ENCODE results near the gene GOLGA8N.

Gene GOLGA8N

DNA sequence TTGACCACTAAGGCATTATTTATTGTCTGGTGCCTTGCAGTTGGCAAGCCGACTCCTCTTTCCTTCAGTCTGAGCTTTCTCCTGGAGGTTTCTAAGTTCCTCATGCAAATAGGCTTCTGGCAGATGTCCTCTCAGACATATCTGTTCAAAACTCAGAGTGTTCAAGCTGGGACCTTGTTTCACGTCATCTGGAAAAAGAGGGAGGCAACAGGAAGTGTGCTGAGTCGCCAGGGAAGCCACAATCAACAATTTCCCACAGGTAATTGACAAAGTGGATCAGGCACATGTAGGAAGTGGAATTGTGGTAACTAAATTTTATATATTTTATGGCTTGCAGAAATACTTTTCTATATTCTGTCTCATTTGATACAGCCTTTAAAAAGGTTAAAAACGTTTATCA, 62.8 kb downstream of the GOLGA8N start:
- TF ChIP-seq, protein P1, sequence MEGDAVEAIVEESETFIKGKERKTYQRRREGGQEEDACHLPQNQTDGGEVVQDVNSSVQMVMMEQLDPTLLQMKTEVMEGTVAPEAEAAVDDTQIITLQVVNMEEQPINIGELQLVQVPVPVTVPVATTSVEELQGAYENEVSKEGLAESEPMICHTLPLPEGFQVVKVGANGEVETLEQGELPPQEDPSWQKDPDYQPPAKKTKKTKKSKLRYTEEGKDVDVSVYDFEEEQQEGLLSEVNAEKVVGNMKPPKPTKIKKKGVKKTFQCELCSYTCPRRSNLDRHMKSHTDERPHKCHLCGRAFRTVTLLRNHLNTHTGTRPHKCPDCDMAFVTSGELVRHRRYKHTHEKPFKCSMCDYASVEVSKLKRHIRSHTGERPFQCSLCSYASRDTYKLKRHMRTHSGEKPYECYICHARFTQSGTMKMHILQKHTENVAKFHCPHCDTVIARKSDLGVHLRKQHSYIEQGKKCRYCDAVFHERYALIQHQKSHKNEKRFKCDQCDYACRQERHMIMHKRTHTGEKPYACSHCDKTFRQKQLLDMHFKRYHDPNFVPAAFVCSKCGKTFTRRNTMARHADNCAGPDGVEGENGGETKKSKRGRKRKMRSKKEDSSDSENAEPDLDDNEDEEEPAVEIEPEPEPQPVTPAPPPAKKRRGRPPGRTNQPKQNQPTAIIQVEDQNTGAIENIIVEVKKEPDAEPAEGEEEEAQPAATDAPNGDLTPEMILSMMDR (IDR thresholded peaks at IDR 0.05; ENCODE audit: borderline replicate concordance, extremely low read depth, low read length, poor library complexity, severe bottlenecking): no peak
- TF ChIP-seq EZH2 (IDR thresholded peaks at IDR 0.05; ENCODE audit: borderline replicate concordance, low read depth, low read length, severe bottlenecking): no peak
- H3K27me3 ChIP-seq (ENCODE audit: insufficient read depth, low read length, poor library complexity): no peaks in the 10 kb centered on the region
- DNase-seq: no peak
- H3K4me3 ChIP-seq (ENCODE audit: low read depth in 1 of 2, low read length in 2 of 2): no peak overlapping the region
- peak; percentile 10; the same call in 1 of the 3 replicates for ATAC-seq (ENCODE audit: insufficient read depth, low read depth)
- H2AFZ ChIP-seq (ENCODE audit: low read depth, low read length): no peak overlapping the region
- no peak overlapping the region for H3K9ac ChIP-seq (ENCODE audit: low read depth, low read length)
- H3K27ac ChIP-seq (ENCODE audit: low read length): no peak overlapping the region
- no peak overlapping the region for H3K4me2 ChIP-seq (ENCODE audit: insufficient read depth, low read length)
- no peaks in the 10 kb centered on the region for H3K79me2 ChIP-seq (ENCODE audit: insufficient read depth, low read length)
- H3K36me3 ChIP-seq (ENCODE audit: insufficient read depth, low read length): peaks cover 5% of the 10 kb centered on the region; the same call in 1 of the 2 replicates
- peaks cover 2% of the 10 kb centered on the region; the same call in 1 of the 2 replicates for H3K4me1 ChIP-seq (ENCODE audit: insufficient read depth, low read length)
- no peaks in the 10 kb centered on the region for H4K20me1 ChIP-seq (ENCODE audit: insufficient read depth, low read length)
- H3K9me3 ChIP-seq (ENCODE audit: insufficient read depth, low read length, severe bottlenecking): no peaks in the 10 kb centered on the region

DNA sequence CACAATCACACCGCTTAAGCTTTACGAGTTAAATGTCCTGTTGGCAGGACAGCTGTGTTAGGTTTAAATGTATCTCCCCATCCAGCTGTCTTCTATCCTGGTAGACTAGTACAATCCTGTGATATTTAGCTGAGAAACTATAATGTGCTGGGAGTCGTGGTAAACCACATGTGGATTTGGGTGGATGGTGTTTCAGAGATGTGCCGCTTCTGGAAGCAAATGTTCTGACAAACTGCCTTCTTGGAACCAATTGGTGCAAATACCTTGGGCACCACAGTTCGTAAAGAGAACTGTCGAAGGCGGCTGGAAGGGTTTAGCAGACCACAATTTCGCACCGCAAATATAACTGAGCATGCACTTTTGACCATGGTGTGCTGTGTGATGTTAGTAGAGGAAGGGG, 63.2 kb downstream of the GOLGA8N start:
- Histone ChIP-seq H3K4me3 (ENCODE audit: low read depth in 1 of 2, low read length in 2 of 2) (no peak overlapping the region), H3K9ac (ENCODE audit: low read depth, low read length) (no peak overlapping the region), H3K9me3 (ENCODE audit: insufficient read depth, low read length, severe bottlenecking) (no peaks in the 10 kb centered on the region), H3K79me2 (ENCODE audit: insufficient read depth, low read length) (no peaks in the 10 kb centered on the region), H4K20me1 (ENCODE audit: insufficient read depth, low read length) (no peaks in the 10 kb centered on the region), H3K27me3 (ENCODE audit: insufficient read depth, low read length, poor library complexity) (no peaks in the 10 kb centered on the region), H3K27ac (ENCODE audit: low read length) (no peak overlapping the region), H3K4me1 (ENCODE audit: insufficient read depth, low read length) (peaks cover 2% of the 10 kb centered on the region; the same call in 1 of the 2 replicates), H2AFZ (ENCODE audit: low read depth, low read length) (no peak overlapping the region), H3K4me2 (ENCODE audit: insufficient read depth, low read length) (no peak overlapping the region), H3K36me3 (ENCODE audit: insufficient read depth, low read length) (peaks cover 5% of the 10 kb centered on the region; the same call in 1 of the 2 replicates)
- TF ChIP-seq EZH2 (IDR thresholded peaks at IDR 0.05; ENCODE audit: borderline replicate concordance, low read depth, low read length, severe bottlenecking): no peak
- TF ChIP-seq, protein P1 (IDR thresholded peaks at IDR 0.05; ENCODE audit: borderline replicate concordance, extremely low read depth, low read length, poor library complexity, severe bottlenecking): no peak
- DNase-seq: no peak
- peak; percentile 45 for ATAC-seq (ENCODE audit: insufficient read depth, low read depth)
